Activated B cell treated with CpG ODN at 0.5 μM for 24 hours (primary cell): ENCODE measurements around the gene LRRC49. TPM values are rescaled to one million over a fixed set of nuclear protein-coding genes. Genes with fewer than 3 reads are reported as not detected.
"Not testable (repeated sequence)": the region's sequence is repeated elsewhere in the genome, so short reads cannot be mapped to it uniquely, and the experiment has no call there.

ENCODE experiments used
- ATAC-seq: fragments of 200-7000 bp; cut with Tn5 transposase; one replicate; pipeline ENCODE4 v1.10.0; 2021; ENCODE audit warnings: low read depth, mild to moderate bottlenecking, moderate library complexity
- CTCF ChIA-PET: fragments of 350-600 bp; sonication (Branson Sonifier 250); formaldehyde crosslinking; loops from one replicate; lab custom pipeline; 2021; ENCODE audit warnings: antibody characterized with exemption; lab: Charles Lee
- POLR2A ChIA-PET: fragments of 350-600 bp; sonication (Branson Sonifier 250); formaldehyde crosslinking; loops from one replicate; lab custom pipeline; 2021; ENCODE audit warnings: antibody characterized with exemption; lab: Charles Lee
- DNase-seq: peaks from one replicate; pipeline ENCODE4 v3.0.0; 2022
- H3K27ac Mint-ChIP-seq: one replicate; pipeline ENCODE4 v1.8.0; 2020; ENCODE audit warnings: mixed read lengths
- H3K27me3 Mint-ChIP-seq: one replicate; pipeline ENCODE4 v1.8.0; 2021; ENCODE audit warnings: mixed read lengths
- H3K36me3 Mint-ChIP-seq: one replicate; pipeline ENCODE4 v1.8.0; 2021; ENCODE audit warnings: low read depth, mixed read lengths
- H3K4me1 Mint-ChIP-seq: one replicate; pipeline ENCODE4 v1.8.0; 2021; ENCODE audit warnings: mixed read lengths
- H3K4me3 Mint-ChIP-seq: one replicate; pipeline ENCODE4 v1.8.0; 2020; ENCODE audit warnings: mild to moderate bottlenecking, mixed read lengths
- H3K9me3 Mint-ChIP-seq: one replicate; pipeline ENCODE4 v1.8.0; 2020; ENCODE audit warnings: mixed read lengths
- CTCF ChIP-seq: fragments of 200-600 bp; IDR thresholded peaks from one replicate; pipeline ENCODE4 v1.8.0; 2022; ENCODE audit warnings: antibody characterized with exemption, mild to moderate bottlenecking
- intact Hi-C: fragments of 100-400 bp; cut with micrococcal nuclease; formaldehyde crosslinking; loops from one replicate; pipeline ENCODE4 v1.15.1; 2024
- total RNA-seq: library from RNA; stranded (reverse); gene quantifications from 2 replicates; pipeline ENCODE4 v1.2.3, GENCODE V29; 2022

Gene LRRC49
- total RNA-seq, 1 donor from 2014 or later: 0.84 TPM

GRCh38 chr15:70856177-70856883 is 36.3 kb upstream of the LRRC49 start:
- no peak overlapping the region for H3K4me3 Mint-ChIP-seq
- no peak overlapping the region for H3K27ac Mint-ChIP-seq
- peaks cover 39% of the 10 kb centered on the region for H3K27me3 Mint-ChIP-seq
- peaks cover 11% of the 10 kb centered on the region for H3K4me1 Mint-ChIP-seq
- H3K9me3 Mint-ChIP-seq: no peaks in the 10 kb centered on the region
- ATAC-seq (no peak), DNase-seq (no peak)
- TF ChIP-seq CTCF: no peak
- ChIA-PET POLR2A (no interaction called here), CTCF (no interaction called here)
- no peaks in the 10 kb centered on the region for H3K36me3 Mint-ChIP-seq
- intact Hi-C loops: no loop called here

- intact Hi-C loops: no loop called here
- H3K36me3 Mint-ChIP-seq: no peaks in the 10 kb centered on the region
- H3K4me3 Mint-ChIP-seq: no peak overlapping the region
- ChIA-PET CTCF (no interaction called here), POLR2A (no interaction called here)
- ATAC-seq (no peak), DNase-seq (no peak)
- H3K9me3 Mint-ChIP-seq: no peaks in the 10 kb centered on the region
- peaks cover 11% of the 10 kb centered on the region for H3K4me1 Mint-ChIP-seq
- no peak for TF ChIP-seq CTCF
- no peak overlapping the region for H3K27ac Mint-ChIP-seq
- H3K27me3 Mint-ChIP-seq: peaks cover 33% of the 10 kb centered on the region
Measured at GRCh38 chr15:70856884-70857561, 35.6 kb upstream of the LRRC49 start.

- H3K4me3 Mint-ChIP-seq: no peak overlapping the region
- DNase-seq: no peak
- no peaks in the 10 kb centered on the region for H3K9me3 Mint-ChIP-seq
- H3K27ac Mint-ChIP-seq: no peak overlapping the region
- no peak for ATAC-seq
- ChIA-PET POLR2A (no interaction called here), CTCF (no interaction called here)
- H3K27me3 Mint-ChIP-seq: peaks cover 27% of the 10 kb centered on the region
- no peaks in the 10 kb centered on the region for H3K36me3 Mint-ChIP-seq
- no peak for TF ChIP-seq CTCF
- intact Hi-C loops: no loop called here
- peaks cover 11% of the 10 kb centered on the region for H3K4me1 Mint-ChIP-seq
Measured at GRCh38 chr15:70857562-70858285, 34.9 kb upstream of the LRRC49 start.

- intact Hi-C loops, H3K36me3 Mint-ChIP-seq, ATAC-seq, H3K9me3 Mint-ChIP-seq, DNase-seq, H3K4me1 Mint-ChIP-seq, H3K4me3 Mint-ChIP-seq, CTCF ChIA-PET, H3K27ac Mint-ChIP-seq: not testable (repeated sequence)
- POLR2A ChIA-PET: interaction anchor here (0.6 kb wide), 1 partner anchor 1501 kb away, joined by 6 read pairs; no protein-coding TSS in a partner anchor
- H3K27me3 Mint-ChIP-seq: peaks cover 21% of the 10 kb centered on the region
Measured at GRCh38 chr15:70858614-70859321, 33.9 kb upstream of the LRRC49 start.

- no peak for TF ChIP-seq CTCF
- intact Hi-C loops: no loop called here
- ChIA-PET POLR2A (no interaction called here), CTCF (no interaction called here)
- Mint-ChIP-seq H3K36me3 (no peaks in the 10 kb centered on the region), H3K4me3 (no peak overlapping the region), H3K9me3 (no peaks in the 10 kb centered on the region), H3K27me3 (peaks cover 19% of the 10 kb centered on the region), H3K4me1 (peaks cover 3% of the 10 kb centered on the region), H3K27ac (no peak overlapping the region)
- ATAC-seq (no peak), DNase-seq (no peak)
Measured at GRCh38 chr15:70859322-70859908, 33.2 kb upstream of the LRRC49 start.
